Dermis microvascular lymphatic vessel endothelial cell (primary cell): ENCODE results near the gene SECTM1. TPM values are rescaled to one million over a fixed set of nuclear protein-coding genes. Genes with fewer than 3 reads are reported as not detected.
"Not testable (repeated sequence)": the region's sequence is repeated elsewhere in the genome, so short reads cannot be mapped to it uniquely, and the experiment has no call there.

Source experiments
- DNase-seq, 2 donors: peaks; one replicate each; pipeline versions ENCODE4 v3.0.0 to v3.0.0-alpha.2; 2010; ENCODE audit warnings: low read depth in 2 of 2
- total RNA-seq: library from RNA; depleted of rRNA; stranded (reverse); fragments of >200 nt; gene quantifications from 2 replicates; pipeline ENCODE4 v1.2.1, GENCODE V29; 2014

SECTM1 gene
- total RNA-seq, 1 donor from 2014 or later, result 0.26 TPM

- no peak for DNase-seq
These were observed 35.6 kb upstream of the SECTM1 start for GRCh38 chr17:82369211-82369610.

- peak in 1 of 2 donors; percentile 7 for DNase-seq
These were observed 34.4 kb upstream of the SECTM1 start for GRCh38 chr17:82367724-82368524.

- DNase-seq, result no peak
These were observed 33.2 kb upstream of the SECTM1 start for GRCh38 chr17:82366749-82367148.

GRCh38 chr17:82365606-82366295 lies 32.2 kb upstream of the SECTM1 start:
- no peak for DNase-seq

GRCh38 chr17:82361885-82362633 lies 28.5 kb upstream of the SECTM1 start:
- no peak for DNase-seq

- DNase-seq, result not testable (repeated sequence)
These were observed 26.0 kb upstream of the SECTM1 start for GRCh38 chr17:82359451-82360074.

- no peak for DNase-seq
These were observed 25.1 kb upstream of the SECTM1 start, which contains the start of gene TEX19 for GRCh38 chr17:82358465-82359350. Gene TEX19 (plus strand): TSS chr17:82359247. CDS start chr17:82362151, 2,904 bp downstream.

GRCh38 chr17:82357394-82357793 lies 23.8 kb upstream of the SECTM1 start:
- DNase-seq, result no peak

GRCh38 chr17:82356845-82357355 lies 23.3 kb upstream of the SECTM1 start:
- no peak for DNase-seq

- DNase-seq, result no peak
These were observed 22.3 kb upstream of the SECTM1 start for GRCh38 chr17:82355770-82356427.

GRCh38 chr17:82354804-82355308 lies 21.3 kb upstream of the SECTM1 start:
- no peak for DNase-seq

GRCh38 chr17:82353484-82353883 lies 19.9 kb upstream of the SECTM1 start:
- no peak for DNase-seq

GRCh38 chr17:82351713-82352488 lies 18.3 kb upstream of the SECTM1 start:
- peak; percentile 81 to 84 for DNase-seq

GRCh38 chr17:82351254-82351712 lies 17.7 kb upstream of the SECTM1 start:
- no peak for DNase-seq

GRCh38 chr17:82350182-82351030 lies 16.8 kb upstream of the SECTM1 start:
- no peak for DNase-seq

- DNase-seq, result no peak
These were observed 15.7 kb upstream of the SECTM1 start for GRCh38 chr17:82349287-82349701.

GRCh38 chr17:82348866-82349265 lies 15.3 kb upstream of the SECTM1 start:
- no peak for DNase-seq

GRCh38 chr17:82348434-82348833 lies 14.9 kb upstream of the SECTM1 start:
- DNase-seq, result no peak
